Suppressor macrophage (primary cell): ENCODE measurements around the gene TPRN.
A peak's percentile ranks its signal among the peaks of the same experiment; 100 is the strongest.
"Not testable (repeated sequence)": the region's sequence is repeated elsewhere in the genome, so short reads cannot be mapped to it uniquely, and the experiment has no call there.

ENCODE experiments used
- DNase-seq, 4 experiments: peaks; one replicate each; pipeline ENCODE4 v3.0.0-alpha.2; 2020 to 2022
- total RNA-seq, 17 experiments: gene quantifications; one replicate each; lab custom pipeline; 2026; ENCODE audit warnings: mixed read lengths in 6 of 17, inconsistent platforms in 3 of 17; lab: John Stamatoyannopoulos, UW

Gene TPRN, protein sequence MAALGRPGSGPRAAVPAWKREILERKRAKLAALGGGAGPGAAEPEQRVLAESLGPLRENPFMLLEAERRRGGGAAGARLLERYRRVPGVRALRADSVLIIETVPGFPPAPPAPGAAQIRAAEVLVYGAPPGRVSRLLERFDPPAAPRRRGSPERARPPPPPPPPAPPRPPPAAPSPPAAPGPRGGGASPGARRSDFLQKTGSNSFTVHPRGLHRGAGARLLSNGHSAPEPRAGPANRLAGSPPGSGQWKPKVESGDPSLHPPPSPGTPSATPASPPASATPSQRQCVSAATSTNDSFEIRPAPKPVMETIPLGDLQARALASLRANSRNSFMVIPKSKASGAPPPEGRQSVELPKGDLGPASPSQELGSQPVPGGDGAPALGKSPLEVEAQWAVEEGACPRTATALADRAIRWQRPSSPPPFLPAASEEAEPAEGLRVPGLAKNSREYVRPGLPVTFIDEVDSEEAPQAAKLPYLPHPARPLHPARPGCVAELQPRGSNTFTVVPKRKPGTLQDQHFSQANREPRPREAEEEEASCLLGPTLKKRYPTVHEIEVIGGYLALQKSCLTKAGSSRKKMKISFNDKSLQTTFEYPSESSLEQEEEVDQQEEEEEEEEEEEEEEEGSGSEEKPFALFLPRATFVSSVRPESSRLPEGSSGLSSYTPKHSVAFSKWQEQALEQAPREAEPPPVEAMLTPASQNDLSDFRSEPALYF
- total RNA-seq = 1.5 to 17.3 (median 5.7) reads per million in 17 experiments

DNA sequence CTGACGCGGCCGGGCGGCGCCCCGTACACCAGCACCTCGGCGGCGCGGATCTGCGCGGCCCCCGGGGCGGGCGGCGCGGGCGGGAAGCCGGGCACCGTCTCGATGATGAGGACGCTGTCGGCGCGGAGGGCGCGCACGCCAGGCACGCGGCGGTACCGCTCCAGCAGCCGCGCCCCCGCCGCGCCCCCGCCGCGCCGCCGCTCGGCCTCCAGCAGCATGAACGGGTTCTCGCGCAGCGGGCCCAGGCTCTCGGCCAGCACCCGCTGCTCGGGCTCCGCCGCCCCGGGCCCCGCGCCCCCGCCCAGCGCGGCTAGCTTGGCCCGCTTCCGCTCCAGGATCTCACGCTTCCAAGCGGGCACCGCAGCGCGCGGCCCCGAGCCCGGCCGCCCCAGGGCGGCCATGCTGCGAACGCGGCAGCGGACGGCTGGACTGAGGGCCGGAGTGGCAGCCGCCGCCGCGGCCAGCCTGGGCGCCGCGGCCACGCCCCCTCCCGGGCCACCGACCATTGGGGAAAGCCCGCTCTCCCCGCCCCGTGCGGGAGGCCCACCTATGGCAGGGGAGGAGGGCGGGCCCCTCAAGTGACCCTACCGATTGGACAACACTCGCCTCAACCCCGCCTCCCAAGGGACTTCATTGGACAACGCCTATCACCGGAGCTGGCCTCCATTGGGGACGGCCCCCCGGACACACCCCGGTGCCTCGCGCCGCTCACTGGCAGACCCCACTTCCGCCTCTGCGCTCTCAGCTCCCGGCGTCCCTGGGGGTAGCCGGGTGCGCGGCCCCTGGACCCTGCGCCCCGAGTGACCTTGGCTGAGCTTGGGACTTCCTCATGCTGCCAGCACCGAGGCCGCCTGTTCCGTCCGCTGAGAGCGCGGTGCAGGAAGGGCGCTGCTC, at the start of gene TPRN:
TSS of gene TPRN (minus strand) at position 431 of the 894 bp plus-strand sequence. CDS start at position 401, 30 bp downstream.
- DNase-seq = peak; percentile 99 to 100 (median 100)

DNA sequence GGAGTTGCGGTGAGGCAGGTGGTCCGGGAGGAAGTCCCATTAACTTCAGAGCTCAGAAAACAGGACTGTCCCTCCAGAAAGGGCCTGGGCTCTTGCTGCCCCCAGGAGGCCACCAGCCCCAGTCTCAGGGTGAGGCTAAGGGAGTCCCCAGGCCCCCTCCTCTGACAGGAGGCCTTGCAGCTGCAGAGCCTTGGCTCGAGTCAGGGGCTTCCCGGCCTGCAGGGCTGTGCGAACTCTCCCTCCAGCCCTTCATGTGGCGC, 47.3 kb upstream of the TPRN start:
- no peak for DNase-seq

DNA sequence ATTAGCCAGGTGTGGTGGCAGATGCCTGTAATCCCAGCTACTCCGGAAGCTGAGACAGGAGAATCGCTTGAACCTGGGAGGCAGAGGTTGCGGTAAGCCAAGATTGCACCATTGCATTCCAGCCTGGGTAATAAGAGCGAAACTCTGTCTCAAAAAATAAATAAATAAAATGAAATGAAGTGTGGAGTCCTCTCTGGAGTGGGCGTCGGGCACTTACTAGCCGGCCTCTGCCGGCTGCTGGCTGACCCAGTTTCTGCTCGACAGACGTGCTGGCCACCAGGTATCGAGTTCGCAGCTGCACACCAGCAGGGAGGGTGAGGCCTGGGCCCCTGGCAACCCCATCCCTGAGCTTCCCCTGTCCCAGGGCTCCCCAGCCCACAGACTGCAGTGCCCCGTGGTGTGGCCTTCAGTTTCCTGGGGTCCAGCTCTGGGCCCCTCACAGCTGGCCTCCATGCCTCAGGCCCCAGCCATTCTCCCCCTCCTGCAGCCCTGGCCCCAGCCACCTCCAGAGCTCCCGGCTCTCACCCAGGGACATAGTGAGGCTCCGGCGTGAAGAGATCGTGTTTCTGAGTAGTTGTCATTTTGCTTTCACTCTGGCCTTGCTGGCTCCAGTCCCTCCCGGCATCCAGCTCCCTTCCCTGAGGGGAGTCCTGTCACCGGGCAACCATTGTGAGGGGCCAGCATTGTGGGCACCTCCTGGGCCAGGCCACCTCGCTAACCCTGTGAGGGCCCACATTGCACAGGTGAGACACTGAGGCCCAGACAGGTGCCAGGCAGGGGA, 46.8 kb upstream of the TPRN start:
- no peak for DNase-seq

DNA sequence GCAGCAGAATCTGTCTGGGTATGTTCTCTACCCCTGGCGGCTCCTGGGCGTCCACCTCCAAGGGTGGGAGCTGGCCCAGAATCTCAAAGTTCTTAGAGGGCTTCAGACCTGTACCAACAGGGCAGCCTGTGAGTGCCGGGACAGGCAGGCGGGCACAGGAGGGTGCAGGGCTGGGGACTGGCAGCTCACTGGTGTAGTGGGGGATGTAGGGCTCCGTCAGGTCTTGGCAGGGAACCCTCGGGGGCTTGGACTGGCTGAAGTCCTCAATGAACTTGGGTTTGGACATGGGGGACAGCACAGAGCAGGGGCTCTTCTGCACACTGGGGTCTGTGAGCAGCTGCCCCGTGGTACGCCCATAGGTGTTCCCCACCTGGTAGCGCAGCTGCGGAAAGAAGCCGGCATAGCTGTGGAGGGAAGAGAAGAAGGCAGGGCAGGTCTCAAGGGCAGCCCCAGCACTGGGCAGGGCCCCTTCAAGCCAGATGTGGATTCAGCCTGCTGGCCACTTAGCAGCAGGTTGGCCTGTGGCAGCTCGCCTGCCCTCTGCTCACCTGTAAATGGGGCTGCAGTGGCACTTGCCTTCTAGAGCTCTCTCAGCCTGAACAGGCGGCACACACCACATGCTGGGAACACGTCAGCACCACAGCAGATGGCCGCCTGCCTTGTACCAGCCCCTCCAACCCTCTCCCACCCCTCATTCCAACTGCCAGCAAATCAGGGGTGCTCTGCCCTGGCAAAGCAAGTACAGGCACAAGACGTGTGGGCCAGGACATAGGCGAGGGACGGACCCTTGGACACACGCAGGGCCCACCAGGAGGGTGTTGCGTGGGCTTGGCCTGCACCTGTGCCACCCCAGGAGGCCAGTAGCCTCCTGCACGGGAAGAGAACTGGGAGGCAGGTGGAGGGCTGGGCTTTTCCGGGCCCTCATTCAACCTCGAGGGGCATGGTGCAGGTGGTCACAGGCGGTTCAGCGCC, 45.2 kb upstream of the TPRN start:
- no peak for DNase-seq

DNA sequence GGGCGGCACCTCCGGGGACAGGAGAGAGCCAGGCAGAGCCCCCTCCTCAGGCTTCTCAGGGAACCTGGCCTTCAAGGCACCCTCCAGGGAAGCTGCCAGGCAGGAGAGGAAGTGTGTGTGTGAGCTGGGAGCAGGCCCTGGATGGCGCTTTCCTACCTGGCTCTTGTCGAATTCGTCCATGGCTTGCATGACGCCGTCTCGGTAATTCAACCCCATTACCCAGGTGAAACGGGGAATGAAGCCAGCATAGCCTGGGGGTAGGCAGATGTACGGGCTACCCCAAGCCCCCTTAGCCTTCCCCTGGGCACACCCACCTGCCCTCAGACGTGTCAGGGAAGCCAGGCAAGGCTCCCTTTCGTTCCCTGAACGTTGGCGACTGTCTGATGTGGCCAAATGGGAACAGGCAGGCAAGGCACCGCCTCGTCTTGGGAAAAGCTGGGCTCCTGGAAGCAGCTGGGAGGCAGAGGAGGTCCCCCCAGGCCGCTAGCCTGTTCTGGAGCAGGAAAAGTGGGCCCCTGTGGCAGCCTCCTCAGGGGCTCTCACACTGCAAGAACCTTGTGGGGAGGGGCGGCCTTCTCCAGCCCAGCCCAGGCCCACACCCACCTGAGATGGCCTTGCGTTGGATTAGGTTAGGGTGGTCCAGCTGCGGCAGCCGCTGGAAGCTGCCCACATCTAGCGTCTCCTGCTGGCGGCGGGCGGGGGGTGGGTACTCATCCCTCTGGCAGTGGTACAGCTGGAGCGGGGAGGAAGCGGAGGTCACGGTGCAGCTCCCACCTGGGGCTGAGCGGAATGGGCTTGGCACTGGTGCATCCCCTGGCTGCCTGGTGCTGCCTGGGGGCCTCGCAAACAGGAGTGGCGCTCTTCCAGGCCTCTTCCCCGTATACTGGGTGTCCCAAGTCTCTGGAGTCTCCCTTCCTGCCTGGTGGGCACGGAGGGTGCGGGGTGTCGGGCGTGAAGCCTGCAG, 44.2 kb upstream of the TPRN start:
- no peak for DNase-seq

DNA sequence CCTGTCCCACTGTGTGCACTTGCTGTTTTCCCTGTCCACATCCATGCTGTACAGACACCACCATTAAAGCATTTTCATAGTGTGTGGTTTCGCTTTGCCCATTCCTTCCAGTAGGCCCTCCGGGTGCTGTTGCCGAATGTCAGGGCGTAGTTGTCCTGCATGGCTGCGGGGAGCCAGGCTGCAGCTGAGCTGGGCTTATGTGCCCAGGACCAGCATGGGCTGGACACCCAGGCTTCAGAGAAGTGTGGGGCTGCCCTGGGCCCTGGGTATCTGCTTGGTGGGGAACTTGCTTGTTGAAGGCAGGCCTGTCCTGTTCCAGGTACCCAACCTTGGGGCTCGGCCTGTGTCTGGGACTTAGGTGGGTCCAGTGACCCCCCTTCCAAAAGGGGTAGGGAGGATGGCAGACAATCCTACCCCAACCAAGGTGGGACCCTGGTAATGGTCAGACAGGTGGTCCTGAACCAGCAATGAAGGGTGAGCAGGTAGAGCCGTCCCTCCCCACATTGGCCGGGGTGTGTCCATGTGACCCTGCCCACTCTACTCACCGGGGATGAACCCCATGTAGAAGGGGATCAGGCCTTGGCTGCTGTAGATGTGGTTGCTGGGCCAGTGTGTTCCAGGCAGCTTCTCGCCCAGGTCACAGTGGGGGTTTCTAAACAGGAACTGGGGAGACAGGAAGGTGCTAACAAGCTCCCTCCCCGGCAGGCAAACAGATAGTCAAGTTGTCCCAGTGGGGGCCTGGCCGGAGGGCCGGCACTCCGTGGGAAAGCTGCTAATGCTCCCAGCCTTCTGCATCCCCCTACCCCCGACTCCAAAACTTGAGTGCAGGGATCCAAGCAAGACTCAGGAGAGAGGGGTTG, 43.3 kb upstream of the TPRN start:
- DNase-seq = peak in 1 of 4 experiments; percentile 16

DNA sequence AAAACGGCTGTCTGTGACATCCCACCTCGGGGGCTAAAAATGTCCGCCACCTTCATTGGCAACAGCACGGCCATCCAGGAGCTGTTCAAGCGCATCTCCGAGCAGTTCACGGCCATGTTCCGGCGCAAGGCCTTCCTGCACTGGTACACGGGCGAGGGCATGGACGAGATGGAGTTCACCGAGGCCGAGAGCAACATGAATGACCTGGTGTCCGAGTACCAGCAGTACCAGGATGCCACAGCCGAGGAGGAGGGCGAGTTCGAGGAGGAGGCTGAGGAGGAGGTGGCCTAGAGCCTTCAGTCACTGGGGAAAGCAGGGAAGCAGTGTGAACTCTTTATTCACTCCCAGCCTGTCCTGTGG, 42.7 kb upstream of the TPRN start:
- not testable (repeated sequence) for DNase-seq

DNA sequence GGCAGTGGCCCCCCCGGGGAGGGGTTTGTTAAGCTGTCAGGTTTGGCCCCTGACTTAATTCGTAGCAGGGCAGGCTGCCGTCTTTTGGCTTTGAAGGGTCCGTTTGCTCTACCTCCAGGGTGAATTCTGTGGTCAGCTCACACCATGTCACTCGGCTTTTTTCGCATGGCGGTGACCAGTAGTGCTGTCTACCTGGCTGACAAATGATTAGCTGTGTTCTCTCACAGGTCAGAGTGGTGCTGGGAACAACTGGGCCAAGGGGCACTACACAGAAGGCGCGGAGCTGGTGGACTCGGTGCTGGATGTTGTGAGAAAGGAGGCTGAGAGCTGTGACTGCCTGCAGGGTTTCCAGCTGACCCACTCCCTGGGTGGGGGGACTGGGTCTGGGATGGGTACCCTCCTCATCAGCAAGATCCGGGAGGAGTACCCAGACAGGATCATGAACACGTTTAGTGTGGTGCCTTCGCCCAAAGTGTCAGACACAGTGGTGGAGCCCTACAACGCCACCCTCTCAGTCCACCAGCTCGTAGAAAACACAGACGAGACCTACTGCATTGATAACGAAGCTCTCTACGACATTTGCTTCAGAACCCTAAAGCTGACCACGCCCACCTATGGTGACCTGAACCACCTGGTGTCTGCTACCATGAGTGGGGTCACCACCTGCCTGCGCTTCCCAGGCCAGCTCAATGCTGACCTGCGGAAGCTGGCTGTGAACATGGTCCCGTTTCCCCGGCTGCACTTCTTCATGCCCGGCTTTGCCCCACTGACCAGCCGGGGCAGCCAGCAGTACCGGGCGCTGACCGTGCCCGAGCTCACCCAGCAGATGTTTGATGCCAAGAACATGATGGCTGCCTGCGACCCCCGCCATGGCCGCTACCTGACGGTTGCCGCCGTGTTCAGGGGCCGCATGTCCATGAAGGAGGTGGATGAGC, 42.0 kb upstream of the TPRN start:
- no peak for DNase-seq

DNA sequence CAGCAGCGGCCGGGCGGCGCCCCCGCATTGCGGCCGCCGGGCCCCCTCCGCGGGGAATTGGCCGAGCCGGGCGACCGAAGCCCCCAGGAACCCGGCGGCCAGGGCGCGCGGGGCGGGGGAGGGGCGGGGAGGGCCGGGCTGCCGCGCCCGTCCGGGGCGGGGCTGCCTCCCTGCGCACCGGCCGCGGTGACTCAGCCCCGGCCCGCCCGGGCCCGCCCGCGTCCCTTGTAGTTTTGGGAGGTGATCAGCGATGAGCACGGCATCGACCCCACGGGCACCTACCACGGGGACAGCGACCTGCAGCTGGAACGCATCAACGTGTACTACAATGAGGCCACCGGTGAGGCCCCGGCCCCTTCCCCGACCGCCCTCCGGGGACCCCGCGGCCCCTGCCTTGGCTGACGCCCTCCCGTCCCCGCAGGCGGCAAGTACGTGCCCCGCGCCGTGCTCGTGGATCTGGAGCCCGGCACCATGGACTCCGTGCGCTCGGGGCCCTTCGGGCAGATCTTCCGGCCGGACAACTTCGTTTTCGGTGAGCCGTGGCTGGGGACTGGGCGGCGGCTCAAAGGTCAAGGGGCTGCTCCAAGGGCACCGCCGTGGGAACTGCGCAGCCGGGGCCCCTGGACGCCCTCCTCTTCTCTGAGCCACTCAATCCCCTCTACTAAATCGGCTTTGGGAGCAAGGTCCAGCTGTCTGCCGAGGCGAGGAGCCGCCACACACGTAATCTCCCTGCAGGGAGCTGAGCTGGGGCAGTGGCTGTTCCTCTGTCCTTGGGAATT, 41.1 kb upstream of the TPRN start:
- peak; percentile 69 to 88 (median 78) for DNase-seq

DNA sequence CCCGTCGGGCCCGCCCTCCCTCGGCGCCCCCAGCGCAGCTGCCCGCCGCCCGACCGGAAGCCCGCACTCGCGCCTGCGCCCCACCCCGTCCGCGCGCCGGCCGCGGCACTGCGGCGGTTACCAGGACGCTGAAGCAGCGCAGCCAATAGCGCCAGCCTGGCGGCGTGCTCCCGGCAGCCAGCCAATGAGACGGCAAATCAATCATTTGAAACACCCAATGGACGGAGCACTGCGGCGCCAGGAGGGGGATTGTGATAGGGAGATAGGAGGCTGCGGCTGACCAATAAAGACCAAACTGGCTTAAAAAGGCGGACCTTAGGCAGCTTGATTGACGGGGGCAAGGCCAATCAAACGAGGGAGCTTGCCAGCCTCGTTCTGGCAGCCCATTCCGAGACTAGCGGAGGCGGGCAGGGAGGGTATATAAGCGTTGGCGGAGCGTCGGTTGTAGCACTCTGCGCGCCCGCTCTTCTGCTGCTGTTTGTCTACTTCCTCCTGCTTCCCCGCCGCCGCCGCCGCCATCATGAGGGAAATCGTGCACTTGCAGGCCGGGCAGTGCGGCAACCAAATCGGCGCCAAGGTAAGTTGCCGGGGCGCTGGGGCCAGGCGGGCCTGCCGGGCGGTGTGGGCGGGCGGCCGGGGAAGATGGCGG, 40.4 kb upstream of the TPRN start, which contains the start of gene TUBB4B:
TSS of gene TUBB4B (plus strand) at position 447 of the 649 bp plus-strand sequence. CDS start at position 521, 74 bp downstream.
- DNase-seq = peak; percentile 99 to 100 (median 99)

DNA sequence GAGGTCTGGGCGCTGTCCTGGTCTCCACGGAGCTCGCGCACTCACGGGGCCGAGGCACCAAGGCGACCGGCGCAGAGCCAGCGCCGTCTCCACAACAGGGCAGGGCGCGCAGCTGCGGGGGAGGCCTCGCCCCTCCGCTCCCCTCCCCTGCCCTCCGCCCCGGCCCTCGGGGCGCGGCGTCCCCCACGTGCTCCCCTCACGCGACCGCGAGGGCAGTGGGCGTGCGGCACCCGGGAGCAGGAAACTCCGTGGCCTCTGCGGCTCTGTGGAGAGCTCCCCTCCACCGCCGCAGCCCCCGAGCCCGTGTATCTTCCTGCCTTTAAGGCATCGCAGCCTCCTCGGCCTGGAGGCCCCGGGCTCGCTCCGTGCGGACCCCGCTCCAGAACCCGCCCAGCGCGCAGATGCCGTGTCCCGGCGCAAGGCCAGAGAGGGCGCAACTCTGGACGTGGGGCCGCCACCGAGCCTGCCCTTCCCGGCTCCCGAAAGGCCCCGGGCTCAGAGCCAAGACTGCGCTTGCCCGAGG, 39.8 kb upstream of the TPRN start:
- peak; percentile 86 to 95 (median 91) for DNase-seq

DNA sequence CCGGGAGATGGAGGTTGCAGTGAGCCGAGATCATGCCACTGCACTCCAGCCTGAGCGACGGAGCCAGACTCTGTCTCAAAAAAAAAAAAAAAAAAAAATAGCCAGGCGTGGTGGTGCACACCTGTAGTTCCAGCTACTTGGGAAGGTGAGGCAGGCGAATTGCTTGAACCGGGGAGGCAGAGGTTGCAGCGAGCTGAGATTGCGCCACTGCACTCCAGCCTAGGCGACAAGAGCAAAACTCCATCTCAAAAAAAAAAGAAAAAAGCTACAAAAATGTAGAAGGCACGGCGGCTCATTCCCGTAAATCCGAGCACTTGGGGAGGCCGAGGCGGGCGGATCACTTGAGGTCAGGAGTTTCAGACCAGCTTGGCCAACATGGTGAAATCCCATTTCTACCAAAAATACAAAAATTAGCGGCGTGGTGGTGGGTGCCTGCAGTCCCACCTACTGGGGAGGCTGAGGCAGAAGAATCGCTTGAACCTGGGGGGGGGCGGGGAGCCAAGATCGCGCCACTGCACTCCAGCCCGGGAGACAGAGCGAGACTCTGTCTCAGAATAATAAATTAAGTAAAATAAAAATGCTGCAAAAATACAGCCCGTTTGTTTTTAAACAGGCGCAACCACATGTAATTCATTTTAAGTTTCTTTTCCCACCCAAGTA, 39.1 kb upstream of the TPRN start:
- not testable (repeated sequence) for DNase-seq

DNA sequence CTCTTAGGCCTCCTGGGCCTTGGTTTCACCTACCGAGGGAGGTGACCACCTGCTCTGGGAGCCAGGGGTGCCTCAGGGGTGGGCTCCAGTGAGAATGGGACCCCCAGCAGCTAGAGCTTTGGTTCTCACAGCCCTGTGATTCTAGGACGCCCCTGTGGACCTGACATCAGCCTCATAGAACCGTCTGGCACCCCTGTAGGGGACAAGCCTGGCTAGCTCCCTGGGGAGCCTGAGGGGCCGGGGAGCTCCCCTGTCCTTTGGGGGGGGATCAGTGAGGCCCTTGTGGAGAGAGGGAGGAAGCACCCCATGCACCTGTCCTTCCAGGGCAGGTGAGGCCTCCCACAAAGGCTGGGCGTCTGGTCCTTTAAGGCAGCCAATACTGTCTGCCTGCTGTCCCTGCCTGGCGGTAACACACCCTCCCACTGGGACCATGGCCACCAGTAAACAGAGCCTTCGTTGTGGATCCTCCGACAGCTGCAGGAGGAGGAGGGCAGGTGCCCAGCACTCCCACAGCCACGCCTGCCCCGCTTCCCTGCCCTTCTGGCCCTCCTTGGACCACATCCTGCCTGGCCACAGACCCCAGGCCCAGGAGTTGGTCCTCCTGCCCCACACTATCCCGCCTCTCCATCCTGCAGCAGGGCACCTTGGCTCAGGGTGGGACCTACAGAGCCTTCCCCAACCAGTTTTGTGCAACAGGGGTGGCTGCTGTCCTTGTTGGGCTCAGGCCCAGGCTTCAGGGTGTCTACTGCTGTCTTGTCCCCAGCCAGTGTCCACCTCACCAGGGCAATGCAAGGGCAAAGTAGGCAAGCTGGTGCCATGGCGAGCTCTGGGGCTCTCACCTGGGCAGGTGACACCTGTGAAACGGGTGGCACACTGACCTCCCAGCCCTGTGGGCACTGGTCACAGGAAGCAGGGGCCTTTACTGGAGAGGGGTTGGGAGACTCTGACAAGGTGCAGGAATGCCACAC, 37.5 kb upstream of the TPRN start:
- no peak for DNase-seq

DNA sequence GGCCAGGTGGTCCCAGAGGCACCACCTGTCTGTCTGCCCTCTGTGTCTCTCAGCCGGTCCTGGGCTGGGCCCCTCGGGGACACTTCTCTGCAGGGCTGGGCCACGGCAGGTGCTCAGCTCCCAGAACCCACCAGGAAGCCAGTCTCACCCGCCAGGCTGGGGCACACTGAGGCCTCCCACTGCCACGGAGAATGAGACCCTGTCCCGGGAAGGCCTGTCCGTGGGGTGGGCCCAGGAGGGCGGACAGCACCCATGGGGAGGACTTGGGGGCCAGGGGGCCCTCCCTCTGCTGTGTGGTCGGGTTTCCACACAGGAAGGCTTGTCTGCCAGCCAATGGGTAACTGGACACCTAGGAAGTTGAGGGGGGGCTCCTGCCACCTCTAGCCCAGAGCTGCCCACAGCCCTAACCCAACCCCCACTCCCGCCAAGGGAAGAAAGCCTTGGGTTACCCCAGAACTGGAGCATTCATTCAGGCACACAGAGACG, 36.4 kb upstream of the TPRN start:
- DNase-seq = no peak
